GM12878 (cell line): Measurements from ENCODE around the gene TFF2. TPM values are rescaled to one million over a fixed set of nuclear protein-coding genes. Genes with fewer than 3 reads are reported as not detected.

Source experiments
- ATAC-seq: fragments of 200-7000 bp; cut with Tn5 transposase; 3 replicates; pipeline ENCODE4 v1.9.1; 2020; ENCODE audit warnings: mild to moderate bottlenecking, moderate library complexity
- BruUV-seq: library from RNA; stranded (reverse); fragments of 400-500 nt; replicated peaks from 2 replicates; lab custom pipeline; 2021; lab: Mats Ljungman, UMichigan
- CTCF ChIA-PET: fragments of 300-600 bp; sonication (Branson Sonifier 250); formaldehyde crosslinking; extraction: SDS; loops from one replicate; lab custom pipeline; 2021; ENCODE audit warnings: inconsistent platforms; lab: Yijun Ruan, JAX
- POLR2A ChIA-PET: fragments of 350-600 bp; formaldehyde crosslinking; extraction: SDS; loops from one replicate; lab custom pipeline; 2021; ENCODE audit warnings: inconsistent platforms; lab: Charles Lee
- RAD21 ChIA-PET: fragments of 300-600 bp; sonication (Branson Sonifier 250); formaldehyde crosslinking; loops from one replicate; lab custom pipeline; 2023; ENCODE audit warnings: antibody characterized with exemption; ENCODE audit not compliant: unreplicated experiment; lab: Charles Lee
- SMC1A ChIA-PET: fragments of 300-600 bp; sonication (Branson Sonifier 250); formaldehyde crosslinking; loops from one replicate; lab custom pipeline; 2023; ENCODE audit not compliant: unreplicated experiment, uncharacterized antibody; lab: Charles Lee
- DNase-seq: peaks from one replicate; pipeline ENCODE4 v3.0.0-alpha.2; 2011; ENCODE audit warnings: low read depth, low spot score
- FAIRE-seq: peaks from 3 replicates; lab custom pipeline; 2011; peaks lifted over from hg19 to GRCh38; lab: Jason Lieb, UNC
- H2AFZ ChIP-seq: 2 replicates; pipeline ENCODE4 v1.6.0; 2011; ENCODE audit warnings: low read depth, low read length, control low read depth; ENCODE audit not compliant: control insufficient read depth
- H3K27ac ChIP-seq: 2 replicates; pipeline ENCODE4 v1.5.1; 2011; ENCODE audit warnings: control low read depth; ENCODE audit not compliant: control insufficient read depth, insufficient read depth
- H3K27me3 ChIP-seq, 2 experiments: replicated peaks in 1 of 2; 2 replicates each; pipeline versions ENCODE4 v1.6.0 to v1.6.1; 2011; ENCODE audit warnings: low read length in 1 of 2; ENCODE audit not compliant: control insufficient read depth in 2 of 2, insufficient read depth in 2 of 2
- H3K36me3 ChIP-seq, 2 experiments: 2 replicates each; pipeline ENCODE4 v1.5.1; 2011; ENCODE audit warnings: low read length in 1 of 2; ENCODE audit not compliant: control insufficient read depth in 2 of 2, insufficient read depth in 2 of 2
- H3K4me1 ChIP-seq: 2 replicates; pipeline ENCODE4 v1.6.1; 2011; ENCODE audit warnings: mild to moderate bottlenecking, low read length, moderate library complexity, mixed read lengths; ENCODE audit not compliant: control insufficient read depth, insufficient read depth
- H3K4me2 ChIP-seq: 2 replicates; pipeline ENCODE4 v1.6.0; 2011; ENCODE audit warnings: control low read depth; ENCODE audit not compliant: control insufficient read depth, insufficient read depth
- H3K4me3 ChIP-seq: fragments of 200-600 bp; sonication (generic); 2 replicates; pipeline ENCODE4 v1.5.1; 2016
- H3K79me2 ChIP-seq: 2 replicates; pipeline ENCODE4 v1.6.0; 2011; ENCODE audit warnings: low read length; ENCODE audit not compliant: control insufficient read depth, insufficient read depth
- H3K9ac ChIP-seq: 2 replicates; pipeline ENCODE4 v1.8.0; 2011; ENCODE audit warnings: low read length, control low read depth, mixed read lengths; ENCODE audit not compliant: control insufficient read depth, insufficient read depth
- H3K9me3 ChIP-seq: replicated peaks from 3 replicates; pipeline ENCODE4 v1.5.1; 2011; ENCODE audit warnings: mild to moderate bottlenecking, low read length; ENCODE audit not compliant: control insufficient read depth, insufficient read depth
- H4K20me1 ChIP-seq: 2 replicates; pipeline ENCODE4 v1.6.0; 2011; ENCODE audit not compliant: control insufficient read depth, insufficient read depth
- CREB1 ChIP-seq: IDR thresholded peaks from 2 replicates; pipeline ENCODE4 v1.6.1; 2012; ENCODE audit warnings: low read depth, mild to moderate bottlenecking, inconsistent platforms
- CTCF ChIP-seq, 3 experiments: IDR thresholded peaks in 2 of 3; conservative IDR thresholded peaks in 1 of 3; 2 replicates each; pipeline ENCODE4 v1.5.1; 2011; ENCODE audit warnings: low read depth in 3 of 3, low read length in 3 of 3, mild to moderate bottlenecking in 3 of 3, control low read depth in 2 of 3, moderate library complexity in 2 of 3, inconsistent platforms in 1 of 3, mixed read lengths in 1 of 3; ENCODE audit not compliant: control insufficient read depth in 2 of 3, insufficient read depth in 1 of 3; ENCODE audit errors: extremely low read depth in 1 of 3
- HSF1 ChIP-seq: fragments of 150-350 bp; IDR thresholded peaks from 2 replicates; pipeline ENCODE4 v1.6.1; 2014; ENCODE audit warnings: mild to moderate bottlenecking, low read depth, low read length
- RAD21 ChIP-seq: IDR thresholded peaks from 2 replicates; pipeline ENCODE4 v1.6.1; 2011; ENCODE audit warnings: mild to moderate bottlenecking, low read depth, low read length, moderate library complexity; ENCODE audit not compliant: insufficient read depth
- RAD51 ChIP-seq: fragments of 450-650 bp; IDR thresholded peaks from 2 replicates; pipeline ENCODE4 v1.6.1; 2016; ENCODE audit warnings: moderate library complexity, mild to moderate bottlenecking, inconsistent platforms
- SMC3 ChIP-seq: IDR thresholded peaks from 2 replicates; pipeline ENCODE4 v1.6.1; 2011; ENCODE audit warnings: low read length, improper control_type of control experiment, borderline replicate concordance
- STAT1 ChIP-seq: fragments of 450-650 bp; conservative IDR thresholded peaks from 2 replicates; pipeline ENCODE4 v1.6.1; 2014; ENCODE audit warnings: antibody characterized with exemption, mild to moderate bottlenecking
- WGBS: methylation state at CpG from one replicate; pipeline ENCODE4 v1.1.6; 2016; ENCODE audit warnings: low lambda C conversion rate; ENCODE audit not compliant: insufficient replicate concordance, insufficient coverage; ENCODE audit errors: missing lambda C conversion rate; 5-methylcytosine and 5-hydroxymethylcytosine counted together
- in situ Hi-C: fragments of 300-500 bp; cut with MboI; formaldehyde crosslinking; loops from 9 replicates; pipeline ENCODE4 v1.14.3; 2018; ENCODE audit warnings: mixed read lengths
- intact Hi-C: fragments of 100-400 bp; cut with micrococcal nuclease; formaldehyde crosslinking; loops from one replicate; pipeline ENCODE4 v1.14.2; 2022; ENCODE audit not compliant: unreplicated experiment
- polyA plus RNA-seq, 11 experiments: library from polyadenylated mRNA; depleted of rRNA in 4 of 11; unstranded in 6 of 11; stranded (reverse) in 5 of 11; fragments of >200 nt; fragmentation: Nextera tagmentation in 4 of 11; fragmentation: Illumina TruSeq in 1 of 11; extraction: Ambion mirVana in 4 of 11; extraction: Trizol in 1 of 11; gene quantifications; 1 replicate in 1 of 11; 2 replicates in 10 of 11; pipeline versions ENCODE4 v1.2.1 to v1.2.3, GENCODE V29; 2011 to 2016; ENCODE audit warnings: inconsistent platforms in 2 of 11, missing spikeins in 2 of 11, low read depth in 1 of 11
- total RNA-seq, 4 experiments: library from RNA; depleted of rRNA in 3 of 4; stranded (reverse); fragments of >200 nt in 3 of 4; fragmentation: Illumina TruSeq in 1 of 4; extraction: Trizol in 1 of 4; gene quantifications; 2 replicates each; pipeline versions ENCODE4 v1.2.1 to v1.2.3, GENCODE V29; 2013 to 2021

Gene TFF2
- total and polyA plus RNA-seq, 10 of the 15 experiments (the other 5 are each of a cell fraction or from before 2014, with no cell fraction given), result 0.56 TPM; not detected in 9

- no peak for TF ChIP-seq STAT1
- no peak for TF ChIP-seq CREB1
- no peak for TF ChIP-seq RAD51
Measured at GRCh38 chr21:42382915-42383314, 32.1 kb upstream of the TFF2 start (continued).

GRCh38 chr21:42381347-42381984 is 30.7 kb upstream of the TFF2 start:
- FAIRE-seq (no peak), DNase-seq (no peak), ATAC-seq (peak; percentile 62)
- no peaks in the 10 kb centered on the region for H3K79me2 ChIP-seq
- no peak overlapping the region for H2AFZ ChIP-seq
- peak; percentile 58 for TF ChIP-seq RAD21
- TF ChIP-seq CTCF (IDR thresholded peaks at IDR 0.05 in 2 of 3, conservative IDR thresholded peaks at IDR 0.05 in 1 of 3; ENCODE audit: control insufficient read depth in 2 of 3, extremely low read depth in 1 of 3, insufficient read depth in 1 of 3, low read depth in 3 of 3, low read length in 3 of 3), result peak; percentile 38 to 59 (median 49); a peak in 5 of 6 replicates
- peak; percentile 21; the same call in 1 of the 2 replicates for TF ChIP-seq SMC3
- TF ChIP-seq HSF1, result no peak
- H3K27ac ChIP-seq, result no peak overlapping the region
- POLR2A ChIA-PET, result no interaction called here
- no peaks in the 10 kb centered on the region for H3K36me3 ChIP-seq
- intact Hi-C loops (loop anchor here (2.0 kb wide), 1 partner anchor 19 kb away; no protein-coding TSS in a partner anchor), in situ Hi-C loops (no loop called here)
- no peak overlapping the region for H3K9ac ChIP-seq
- H3K4me3 ChIP-seq, result no peak overlapping the region
- no TSS peak for BruUV-seq
- no peaks in the 10 kb centered on the region for H3K27me3 ChIP-seq
- no peak overlapping the region for H3K4me2 ChIP-seq
- H4K20me1 ChIP-seq, result no peaks in the 10 kb centered on the region
- 7% methylated on average over 1 of the region's 1 CpG for WGBS
- SMC1A ChIA-PET, result interaction anchor here (0.8 to 4.7 kb wide), 8 partner anchors 9 to 60 kb away, joined by 3 to 19 read pairs (median 4); no protein-coding TSS in a partner anchor
- RAD21 ChIA-PET, result interaction anchor here (0.8 to 1.2 kb wide), 7 partner anchors 11 to 217 kb away, joined by 3 to 4 read pairs (median 3); partner anchors contain the start of gene TFF1
- peaks cover 6% of the 10 kb centered on the region; the same call in 2 of the 3 replicates for H3K9me3 ChIP-seq
- CTCF ChIA-PET, result interaction anchor here (0.7 to 2.3 kb wide), 13 partner anchors 11 to 234 kb away, joined by 3 to 7 read pairs (median 4); no protein-coding TSS in a partner anchor
- 0 out of 2 replicates have a peak, but pooled peaks cover 3% of the 10 kb centered on the region for H3K4me1 ChIP-seq
